HEK293 (cell line): ENCODE results near the gene PPIP5K2.

Source experiments
- CTCF ChIA-PET: fragments of 350-600 bp; formaldehyde crosslinking; extraction: SDS; loops from one replicate; lab custom pipeline; 2021; ENCODE audit warnings: antibody characterized with exemption; lab: Yijun Ruan, JAX
- POLR2A ChIA-PET: fragments of 300-600 bp; formaldehyde crosslinking; extraction: SDS; loops from one replicate; lab custom pipeline; 2020; ENCODE audit warnings: antibody characterized with exemption, inconsistent platforms; lab: Yijun Ruan, JAX
- H3K27ac ChIP-seq: fragments of 200-500 bp; sonication (Bioruptor generic); 2 replicates; pipeline ENCODE4 v1.5.1; 2014; ENCODE audit warnings: low read depth, low read length, control low read depth, inconsistent platforms; ENCODE audit errors: extremely low read depth
- H3K36me3 ChIP-seq, 2 experiments: fragments of 200-500 bp in 1 of 2; sonication (Bioruptor generic) in 1 of 2; 1 replicate in 1 of 2; 2 replicates in 1 of 2; pipeline ENCODE4 v1.5.1; 2014 to 2017; ENCODE audit warnings: inconsistent platforms in 2 of 2, low read length in 2 of 2; ENCODE audit not compliant: control insufficient read depth in 2 of 2, insufficient read depth in 1 of 2
- H3K4me1 ChIP-seq: fragments of 200-500 bp; sonication (Bioruptor generic); 2 replicates; pipeline ENCODE4 v1.5.1; 2014; ENCODE audit warnings: mild to moderate bottlenecking, low read length, inconsistent platforms; ENCODE audit not compliant: control insufficient read depth, insufficient read depth
- H3K4me3 ChIP-seq: 2 replicates; pipeline ENCODE4 v1.5.1; 2011; ENCODE audit warnings: low read depth, mild to moderate bottlenecking, control low read depth, low read length, moderate library complexity
- H3K9me3 ChIP-seq: fragments of 200-500 bp; sonication (Bioruptor generic); 2 replicates; pipeline ENCODE4 v1.5.1; 2014; ENCODE audit warnings: low read depth, low read length, inconsistent platforms; ENCODE audit not compliant: control insufficient read depth, insufficient read depth
- GFI1B ChIP-seq: fragments of 450-650 bp; formaldehyde crosslinking; IDR thresholded peaks from 2 replicates; pipeline ENCODE4 v1.5.1; 2016; ENCODE audit warnings: missing biosample characterization, missing genetic modification characterization
- GLI2 ChIP-seq: fragments of 450-650 bp; formaldehyde crosslinking; IDR thresholded peaks from 2 replicates; pipeline ENCODE4; 2017; ENCODE audit warnings: missing biosample characterization, missing genetic modification characterization, low read depth, borderline replicate concordance
- GLI4 ChIP-seq: fragments of 450-650 bp; formaldehyde crosslinking; IDR thresholded peaks from 2 replicates; pipeline ENCODE4 v1.5.1; 2016; ENCODE audit warnings: missing biosample characterization, missing genetic modification characterization
- HOXD13 ChIP-seq: sonication (generic); formaldehyde crosslinking; IDR thresholded peaks from 2 replicates; pipeline ENCODE4 v1.8.0; 2022; ENCODE audit warnings: missing genetic modification reagents, borderline replicate concordance
- INSM2 ChIP-seq: fragments of 450-650 bp; formaldehyde crosslinking; IDR thresholded peaks from 2 replicates; pipeline ENCODE4 v1.5.1; 2016; ENCODE audit warnings: missing biosample characterization, missing genetic modification characterization
- PRDM1 ChIP-seq: fragments of 450-650 bp; formaldehyde crosslinking; IDR thresholded peaks from 2 replicates; pipeline ENCODE4; 2016; ENCODE audit warnings: missing biosample characterization, missing genetic modification characterization
- ZBTB11 ChIP-seq: fragments of 450-650 bp; formaldehyde crosslinking; conservative IDR thresholded peaks from 2 replicates; pipeline ENCODE4 v1.5.1; 2016; ENCODE audit warnings: low read depth, missing biosample characterization, missing genetic modification characterization
- ZBTB20 ChIP-seq: fragments of 450-650 bp; formaldehyde crosslinking; IDR thresholded peaks from 2 replicates; pipeline ENCODE4 v1.5.1; 2016; ENCODE audit warnings: missing biosample characterization, missing genetic modification characterization
- ZFP69B ChIP-seq: fragments of 450-650 bp; formaldehyde crosslinking; IDR thresholded peaks from 2 replicates; pipeline ENCODE4 v1.5.1; 2016; ENCODE audit warnings: missing biosample characterization, missing genetic modification characterization
- ZNF121 ChIP-seq: fragments of 450-650 bp; formaldehyde crosslinking; IDR thresholded peaks from 2 replicates; pipeline ENCODE4 v1.5.1; 2016; ENCODE audit warnings: missing biosample characterization, missing genetic modification characterization
- ZNF211 ChIP-seq: fragments of 450-650 bp; formaldehyde crosslinking; IDR thresholded peaks from 2 replicates; pipeline ENCODE4 v1.5.1; 2016; ENCODE audit warnings: low read depth, missing biosample characterization, missing genetic modification characterization
- ZNF24 ChIP-seq: fragments of 450-650 bp; formaldehyde crosslinking; IDR thresholded peaks from 2 replicates; pipeline ENCODE4 v1.5.1; 2016; ENCODE audit warnings: missing biosample characterization, missing genetic modification characterization
- ZNF248 ChIP-seq: fragments of 450-650 bp; formaldehyde crosslinking; IDR thresholded peaks from 2 replicates; pipeline ENCODE4 v1.5.1; 2017; ENCODE audit warnings: missing biosample characterization, missing genetic modification characterization
- ZNF280D ChIP-seq: fragments of 450-650 bp; formaldehyde crosslinking; IDR thresholded peaks from 2 replicates; pipeline ENCODE4 v1.5.1; 2016; ENCODE audit warnings: missing biosample characterization, missing genetic modification characterization
- ZNF549 ChIP-seq: fragments of 450-650 bp; IDR thresholded peaks from 2 replicates; pipeline ENCODE4 v1.5.1; 2018; ENCODE audit warnings: missing biosample characterization, missing genetic modification characterization, mild to moderate bottlenecking, inconsistent platforms, moderate library complexity
- ZNF585B ChIP-seq: fragments of 450-650 bp; formaldehyde crosslinking; IDR thresholded peaks from 2 replicates; pipeline ENCODE4 v1.5.1; 2016; ENCODE audit warnings: missing biosample characterization, missing genetic modification characterization
- ZNF600 ChIP-seq: fragments of 450-650 bp; formaldehyde crosslinking; IDR thresholded peaks from 2 replicates; pipeline ENCODE4 v1.5.1; 2016; ENCODE audit warnings: missing biosample characterization, missing genetic modification characterization
- ZNF629 ChIP-seq: fragments of 450-650 bp; formaldehyde crosslinking; IDR thresholded peaks from 2 replicates; pipeline ENCODE4 v1.5.1; 2017; ENCODE audit warnings: missing biosample characterization, missing genetic modification characterization
- ZXDB ChIP-seq: fragments of 450-650 bp; formaldehyde crosslinking; IDR thresholded peaks from 2 replicates; pipeline ENCODE4 v1.5.1; 2016; ENCODE audit warnings: missing biosample characterization, missing genetic modification characterization
- TF ChIP-seq, protein P1 (sequence below): fragments of 450-650 bp; formaldehyde crosslinking; IDR thresholded peaks from 2 replicates; pipeline ENCODE4 v1.5.1; 2017; ENCODE audit warnings: missing biosample characterization, missing genetic modification characterization

The PPIP5K2 gene

GRCh38 chr5:103232393-103232999 is 112.4 kb downstream of the PPIP5K2 start (continued):
- no peak for TF ChIP-seq ZNF211 (tag by site-specific recombination)
- TF ChIP-seq ZFP69B (tag by site-specific recombination): no peak
- no peak for TF ChIP-seq ZNF248
- TF ChIP-seq INSM2: no peak
- TF ChIP-seq ZNF549 (tag by site-specific recombination): no peak
- no peak for TF ChIP-seq GFI1B (tag by site-specific recombination)
- no peak for TF ChIP-seq ZNF24 (tag by site-specific recombination)
- TF ChIP-seq, all 188 proteins: peak for 0

DNA sequence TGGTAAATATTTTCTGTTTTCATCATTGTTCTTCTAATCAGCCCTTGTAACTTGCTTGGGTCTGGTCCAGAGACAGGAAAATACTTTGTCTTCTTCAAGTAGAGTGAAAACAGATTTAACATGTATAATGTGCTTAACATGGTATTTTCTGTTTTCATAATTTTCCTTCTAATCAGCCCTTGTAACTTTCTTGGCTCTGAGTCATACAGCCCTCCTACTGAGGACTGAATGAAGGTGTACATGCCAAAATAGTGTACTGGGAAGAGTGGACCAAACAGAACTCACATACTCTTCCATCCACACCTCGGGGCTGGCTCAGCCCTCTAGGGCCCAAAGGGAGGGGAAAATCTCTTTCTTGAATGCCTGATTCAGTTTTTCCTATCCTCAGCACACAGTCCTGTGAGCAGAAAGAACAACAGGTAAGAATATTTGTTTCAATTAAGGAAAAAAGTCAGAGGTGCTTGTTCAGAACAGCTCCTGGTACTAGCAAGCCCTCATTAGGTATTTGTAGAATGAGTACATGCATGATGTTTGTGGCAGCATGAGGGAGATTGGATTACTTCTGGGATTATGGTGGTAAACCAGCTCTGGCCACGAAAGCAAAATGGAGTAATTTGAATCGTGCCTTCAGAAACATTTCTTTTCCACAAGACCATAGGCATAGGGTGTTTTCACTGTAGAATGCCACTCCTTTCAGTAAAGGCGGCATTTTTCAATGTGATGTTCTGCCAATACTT is 114.3 kb downstream of the PPIP5K2 start:
- Histone ChIP-seq H3K27ac (no peak overlapping the region), H3K9me3 (no peaks in the 10 kb centered on the region), H3K4me1 (no peaks in the 10 kb centered on the region), H3K36me3 (no peaks in the 10 kb centered on the region), H3K4me3 (no peak overlapping the region)
- CTCF ChIA-PET: interaction anchor here (0.7 to 1.1 kb wide), 3 partner anchors 10 to 729 kb away, joined by 3 to 5 read pairs (median 4); no protein-coding TSS in a partner anchor
- POLR2A ChIA-PET: no interaction called here
- TF ChIP-seq ZNF121 (tag by site-specific recombination) (no peak), ZXDB (tag by site-specific recombination) (no peak), GLI4 (tag by site-specific recombination) (no peak), GLI2 (tag by site-specific recombination) (no peak), ZBTB20 (no peak), ZNF585B (tag by site-specific recombination) (no peak), ZNF600 (no peak), HOXD13 (CRISPR knock-in tag) (no peak), ZBTB11 (tag by site-specific recombination) (no peak), ZNF248 (no peak), ZNF280D (tag by site-specific recombination) (no peak), ZNF629 (no peak), PRDM1 (tag by site-specific recombination) (no peak)
- TF ChIP-seq, protein P1, sequence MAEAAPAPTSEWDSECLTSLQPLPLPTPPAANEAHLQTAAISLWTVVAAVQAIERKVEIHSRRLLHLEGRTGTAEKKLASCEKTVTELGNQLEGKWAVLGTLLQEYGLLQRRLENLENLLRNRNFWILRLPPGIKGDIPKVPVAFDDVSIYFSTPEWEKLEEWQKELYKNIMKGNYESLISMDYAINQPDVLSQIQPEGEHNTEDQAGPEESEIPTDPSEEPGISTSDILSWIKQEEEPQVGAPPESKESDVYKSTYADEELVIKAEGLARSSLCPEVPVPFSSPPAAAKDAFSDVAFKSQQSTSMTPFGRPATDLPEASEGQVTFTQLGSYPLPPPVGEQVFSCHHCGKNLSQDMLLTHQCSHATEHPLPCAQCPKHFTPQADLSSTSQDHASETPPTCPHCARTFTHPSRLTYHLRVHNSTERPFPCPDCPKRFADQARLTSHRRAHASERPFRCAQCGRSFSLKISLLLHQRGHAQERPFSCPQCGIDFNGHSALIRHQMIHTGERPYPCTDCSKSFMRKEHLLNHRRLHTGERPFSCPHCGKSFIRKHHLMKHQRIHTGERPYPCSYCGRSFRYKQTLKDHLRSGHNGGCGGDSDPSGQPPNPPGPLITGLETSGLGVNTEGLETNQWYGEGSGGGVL (tag by site-specific recombination): no peak
